Erythroblast (primary cell): ENCODE measurements around the gene EHF.

ENCODE experiments used
- GATA1 ChIP-seq: IDR thresholded peaks from 2 replicates; pipeline ENCODE4 v1.6.1; 2011; ENCODE audit warnings: low read depth, mild to moderate bottlenecking, control low read depth, low read length, moderate library complexity
- POLR2A ChIP-seq: IDR thresholded peaks from 2 replicates; pipeline ENCODE4 v1.6.1; 2011; ENCODE audit warnings: mild to moderate bottlenecking, low read length

GRCh38 chr11:34671117-34671516 is 50.2 kb downstream of the EHF start:
- TF ChIP-seq POLR2A (no peak), GATA1 (no peak)
